ENCODE data around the gene ASIC1.
A peak's percentile ranks its signal among the peaks of the same experiment; 100 is the strongest.

DNA sequence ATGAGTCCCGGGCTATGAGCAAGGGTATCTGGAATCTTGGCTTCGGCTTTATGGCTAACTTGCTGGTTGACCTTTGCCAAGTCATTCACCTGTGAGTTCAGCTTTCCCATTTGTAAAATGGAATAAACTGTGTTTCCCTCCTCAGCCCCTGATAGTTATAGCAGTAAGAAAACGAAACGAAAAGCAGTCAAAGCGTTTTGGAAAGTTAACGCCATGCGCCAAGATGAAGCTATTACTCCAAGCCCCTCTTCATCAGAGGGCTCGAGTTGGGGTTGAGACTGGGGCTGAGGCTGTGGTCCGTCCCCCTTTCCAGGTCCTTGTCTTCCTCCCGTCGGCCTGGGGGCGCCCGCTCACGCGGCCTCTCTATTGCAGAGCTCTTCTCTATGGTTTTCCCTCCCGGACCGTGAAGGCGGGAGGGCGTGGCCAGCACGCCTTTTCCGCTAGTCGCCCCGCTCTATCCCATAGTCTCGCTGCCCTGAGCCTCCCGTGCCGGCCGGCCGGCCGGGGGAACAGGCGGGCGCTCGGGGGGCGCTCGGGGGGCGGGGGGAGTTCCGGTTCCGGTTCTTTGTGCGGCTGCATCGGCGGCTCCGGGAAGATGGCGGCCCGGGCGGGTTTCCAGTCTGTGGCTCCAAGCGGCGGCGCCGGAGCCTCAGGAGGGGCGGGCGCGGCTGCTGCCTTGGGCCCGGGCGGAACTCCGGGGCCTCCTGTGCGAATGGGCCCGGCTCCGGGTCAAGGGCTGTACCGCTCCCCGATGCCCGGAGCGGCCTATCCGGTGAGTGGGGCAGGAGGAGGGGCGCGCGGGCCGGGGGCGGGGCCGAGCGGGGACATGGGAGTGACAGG lies 27.6 kb downstream of the ASIC1 start, which contains the start of gene SMARCD1:
- peak; percentile 34 for TF ChIP-seq POLR2A (IDR thresholded peaks at IDR 0.05)
- TF ChIP-seq, protein P1, sequence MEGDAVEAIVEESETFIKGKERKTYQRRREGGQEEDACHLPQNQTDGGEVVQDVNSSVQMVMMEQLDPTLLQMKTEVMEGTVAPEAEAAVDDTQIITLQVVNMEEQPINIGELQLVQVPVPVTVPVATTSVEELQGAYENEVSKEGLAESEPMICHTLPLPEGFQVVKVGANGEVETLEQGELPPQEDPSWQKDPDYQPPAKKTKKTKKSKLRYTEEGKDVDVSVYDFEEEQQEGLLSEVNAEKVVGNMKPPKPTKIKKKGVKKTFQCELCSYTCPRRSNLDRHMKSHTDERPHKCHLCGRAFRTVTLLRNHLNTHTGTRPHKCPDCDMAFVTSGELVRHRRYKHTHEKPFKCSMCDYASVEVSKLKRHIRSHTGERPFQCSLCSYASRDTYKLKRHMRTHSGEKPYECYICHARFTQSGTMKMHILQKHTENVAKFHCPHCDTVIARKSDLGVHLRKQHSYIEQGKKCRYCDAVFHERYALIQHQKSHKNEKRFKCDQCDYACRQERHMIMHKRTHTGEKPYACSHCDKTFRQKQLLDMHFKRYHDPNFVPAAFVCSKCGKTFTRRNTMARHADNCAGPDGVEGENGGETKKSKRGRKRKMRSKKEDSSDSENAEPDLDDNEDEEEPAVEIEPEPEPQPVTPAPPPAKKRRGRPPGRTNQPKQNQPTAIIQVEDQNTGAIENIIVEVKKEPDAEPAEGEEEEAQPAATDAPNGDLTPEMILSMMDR (IDR thresholded peaks at IDR 0.05): peak in 3 of 4 donors; percentile 55 to 61 (median 61)
